Stomach smooth muscle (tissue), 2 donors: ENCODE data around the gene TBXA2R.

Source experiments
- H3K27ac ChIP-seq: one replicate; pipeline ENCODE4 v1.7.0; 2013; ENCODE audit warnings: mild to moderate bottlenecking, low read length, inconsistent platforms
- H3K27me3 ChIP-seq, 2 donors: one replicate each; pipeline ENCODE4 v1.7.0; 2013; ENCODE audit warnings: low read length in 2 of 2; ENCODE audit not compliant: insufficient read depth in 2 of 2, control insufficient read depth in 1 of 2
- H3K36me3 ChIP-seq, 2 donors: one replicate each; pipeline ENCODE4 v1.7.0; 2013; ENCODE audit warnings: low read length in 2 of 2; ENCODE audit not compliant: control insufficient read depth in 2 of 2, insufficient read depth in 2 of 2
- H3K4me1 ChIP-seq: one replicate; pipeline ENCODE4 v1.7.0; 2013; ENCODE audit warnings: low read length; ENCODE audit not compliant: control insufficient read depth, insufficient read depth
- H3K4me3 ChIP-seq, 2 donors: one replicate each; pipeline ENCODE4 v1.7.0; 2013; ENCODE audit warnings: low read length in 2 of 2
- H3K9ac ChIP-seq, 2 donors: one replicate each; pipeline ENCODE4 v1.7.0; 2013; ENCODE audit warnings: low read length in 2 of 2, mild to moderate bottlenecking in 1 of 2
- H3K9me3 ChIP-seq, 2 donors: one replicate each; pipeline ENCODE4 v1.7.0; 2013; ENCODE audit warnings: low read length in 2 of 2; ENCODE audit not compliant: control insufficient read depth in 2 of 2
- donor health status: healthy.
- donor health status: Pancreatic carcinoma.

Gene TBXA2R

DNA sequence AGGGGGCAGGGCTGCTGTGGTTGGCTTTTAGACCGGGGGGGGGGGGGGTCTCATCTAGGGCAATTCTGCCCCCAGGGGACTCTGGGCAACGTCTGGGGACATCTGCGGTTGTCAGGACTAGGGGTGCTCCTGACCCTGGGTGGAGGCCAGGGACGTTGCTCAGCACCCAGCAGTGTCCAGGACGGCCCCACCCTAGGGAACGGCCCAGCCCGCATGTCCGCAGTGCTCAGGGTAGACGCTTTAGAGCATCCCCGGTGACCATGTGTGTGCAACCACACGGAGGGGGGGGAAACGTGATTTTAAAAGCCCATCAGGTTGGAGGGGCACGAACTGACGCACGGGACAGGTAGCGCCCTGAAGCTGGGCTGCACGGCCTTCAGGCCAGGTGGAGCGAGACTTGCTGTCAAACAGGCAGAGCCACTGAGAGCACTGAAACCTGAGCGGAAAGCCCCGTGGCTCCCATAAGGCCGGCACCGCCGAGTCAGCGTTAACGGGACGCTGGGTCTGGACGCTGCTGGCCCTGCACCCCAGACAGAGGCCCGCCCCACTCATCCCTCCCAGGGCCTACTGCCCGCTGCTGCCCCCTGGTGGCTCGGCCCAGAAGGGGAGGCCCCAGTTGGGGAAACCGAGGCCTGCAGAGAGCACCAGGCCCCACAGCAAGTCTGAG lies 11.6 kb upstream of the TBXA2R start:
- Histone ChIP-seq H3K36me3 (peaks cover 7% of the 10 kb centered on the region in 2 donors), H3K27me3 (no peaks in the 10 kb centered on the region), H3K4me1 (peaks cover 20% of the 10 kb centered on the region), H3K9me3 (no peaks in the 10 kb centered on the region), H3K9ac (no peak overlapping the region), H3K4me3 (peak overlapping the region in 1 of 2 donors; percentile 55), H3K27ac (no peak overlapping the region)

DNA sequence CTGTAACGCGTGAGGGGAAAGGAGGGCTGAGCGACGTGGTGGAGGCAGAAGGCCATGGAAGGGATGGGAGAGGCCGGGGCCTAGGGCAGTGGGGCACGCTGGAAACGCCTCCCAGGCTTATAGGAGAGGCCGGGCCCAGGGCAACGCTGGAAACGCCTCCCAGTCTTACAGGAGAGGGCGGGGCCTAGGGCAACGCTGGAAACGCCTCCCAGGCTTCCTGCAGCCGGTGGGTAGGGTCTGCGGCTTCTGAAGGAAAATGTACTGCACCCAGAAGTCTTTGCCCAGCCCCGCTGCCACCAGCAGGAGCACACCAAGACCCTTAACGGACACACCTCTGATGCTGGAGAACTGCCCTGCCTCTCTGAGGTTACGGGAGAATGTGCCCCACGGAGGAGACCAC lies 10.8 kb upstream of the TBXA2R start:
- no peaks in the 10 kb centered on the region for H3K27me3 ChIP-seq
- H3K9me3 ChIP-seq = no peaks in the 10 kb centered on the region
- no peak overlapping the region for H3K9ac ChIP-seq
- peaks cover 3 to 4% of the 10 kb centered on the region in 2 donors for H3K36me3 ChIP-seq
- H3K27ac ChIP-seq = no peak overlapping the region
- H3K4me1 ChIP-seq = peaks cover 24% of the 10 kb centered on the region
- no peak overlapping the region for H3K4me3 ChIP-seq

DNA sequence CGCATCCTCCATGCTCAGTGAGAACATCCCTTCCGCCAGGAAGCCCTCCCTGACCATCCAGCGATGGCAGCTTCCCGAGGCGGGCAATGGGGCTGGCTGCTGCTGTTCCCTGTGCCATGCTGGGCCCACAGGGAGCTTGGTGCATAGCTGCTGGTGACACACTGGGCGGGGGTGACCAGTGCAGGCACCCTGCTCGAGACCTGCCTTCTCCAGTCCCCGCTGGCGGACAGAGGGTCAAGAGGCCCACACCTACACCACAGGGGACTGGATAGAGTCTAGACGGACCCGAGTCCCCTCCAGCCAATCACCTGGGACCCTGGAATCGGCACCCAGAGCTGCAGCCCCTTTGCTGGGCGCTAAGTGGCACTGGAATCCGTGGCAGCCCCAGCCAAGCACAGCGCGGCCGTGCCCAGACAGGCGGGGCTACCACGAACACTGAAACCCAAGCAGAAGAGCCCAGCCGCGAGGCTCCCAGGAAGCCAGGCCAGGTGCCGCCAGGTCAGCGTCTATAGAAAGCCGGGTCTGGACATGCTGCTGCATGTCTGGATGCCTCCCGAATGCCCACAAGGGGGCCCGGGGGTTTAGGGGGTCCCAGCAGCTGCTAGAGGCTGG lies 9.0 kb upstream of the TBXA2R start:
- H3K36me3 ChIP-seq = peaks cover 4 to 12% of the 10 kb centered on the region in 2 donors

DNA sequence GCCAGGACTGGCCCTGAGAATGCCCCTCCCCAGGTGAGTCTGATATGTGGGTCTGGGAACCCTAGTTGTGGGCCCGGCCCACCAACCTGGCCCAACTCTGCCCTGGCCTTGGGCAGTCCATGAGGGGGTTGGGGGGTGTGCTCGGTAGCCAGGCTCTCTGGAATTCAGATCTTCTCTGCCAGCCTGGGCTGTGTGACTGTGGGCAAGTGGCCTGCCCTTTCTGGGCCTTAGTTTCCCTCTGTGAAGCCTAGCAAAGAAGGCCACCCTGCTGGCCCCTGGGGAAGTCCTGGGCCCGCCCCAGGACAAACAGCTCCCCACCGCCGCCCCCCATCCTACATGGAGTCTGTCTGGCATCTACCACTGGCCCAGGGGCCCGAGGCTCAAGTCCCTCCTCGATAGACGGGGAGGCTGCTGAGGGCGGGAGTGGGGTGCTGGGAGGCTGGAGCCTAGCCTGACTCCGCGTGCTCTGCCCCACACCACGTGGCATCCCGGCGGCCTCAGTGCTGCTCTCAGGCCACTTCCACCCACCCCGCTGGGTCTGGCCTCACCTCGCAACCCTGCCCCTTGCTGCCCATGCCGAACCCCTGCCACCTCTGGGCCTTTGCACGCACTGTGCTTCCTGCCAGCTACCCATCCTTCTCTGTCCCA lies 8.3 kb upstream of the TBXA2R start:
- Histone ChIP-seq H3K27me3 (no peaks in the 10 kb centered on the region), H3K4me3 (no peak overlapping the region), H3K9me3 (no peaks in the 10 kb centered on the region), H3K4me1 (peaks cover 24% of the 10 kb centered on the region), H3K27ac (no peak overlapping the region), H3K36me3 (peaks cover 4 to 12% of the 10 kb centered on the region in 2 donors), H3K9ac (no peak overlapping the region)

More for the DNA sequence above, 9.0 kb upstream of the TBXA2R start:
- no peak overlapping the region for H3K9ac ChIP-seq
- H3K27ac ChIP-seq = no peak overlapping the region
- peaks cover 24% of the 10 kb centered on the region for H3K4me1 ChIP-seq
- no peaks in the 10 kb centered on the region for H3K9me3 ChIP-seq
- no peaks in the 10 kb centered on the region for H3K27me3 ChIP-seq
- no peak overlapping the region for H3K4me3 ChIP-seq

DNA sequence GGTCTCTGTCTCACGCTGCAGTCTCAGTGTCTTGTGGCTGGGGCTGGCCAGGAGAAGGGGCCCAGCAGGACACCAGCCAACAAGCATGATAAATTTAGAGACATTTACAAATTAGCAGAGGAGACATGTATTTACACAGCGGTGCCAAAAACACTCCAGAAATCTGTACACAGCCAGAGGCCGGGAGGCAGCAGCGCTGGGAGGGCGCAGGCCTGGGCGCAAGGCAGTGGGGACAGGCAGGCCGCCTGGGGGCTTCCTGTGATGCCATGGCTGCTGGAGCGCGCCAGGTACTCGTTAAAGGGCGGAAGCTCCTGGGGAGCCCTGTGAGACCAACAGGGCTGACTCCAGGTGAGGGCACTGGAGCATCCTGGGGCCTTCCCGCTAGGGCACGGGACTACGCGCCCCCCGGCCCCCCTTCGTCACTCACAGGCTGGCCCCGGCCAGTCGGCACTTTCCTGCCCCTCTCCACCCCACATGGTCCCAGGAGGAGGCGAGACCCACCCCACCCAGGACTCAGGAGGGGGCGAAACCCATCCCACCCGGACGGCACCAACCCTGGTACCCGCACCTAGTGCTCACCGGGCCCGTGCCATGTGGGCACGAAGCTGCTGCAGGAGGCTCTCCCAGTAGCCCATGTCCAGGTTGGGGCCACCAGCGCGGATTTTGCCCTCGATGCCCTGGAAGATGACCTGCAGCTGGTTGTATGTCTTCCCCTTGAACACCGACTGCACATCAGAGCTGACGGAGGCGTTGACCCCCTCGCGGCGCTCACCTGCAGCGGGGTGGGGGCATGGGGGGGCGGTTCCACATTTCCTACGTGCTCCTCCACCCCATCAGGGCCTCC lies 7.4 kb upstream of the TBXA2R start:
- H3K27me3 ChIP-seq = no peaks in the 10 kb centered on the region
- no peak overlapping the region for H3K27ac ChIP-seq
- H3K9me3 ChIP-seq = no peaks in the 10 kb centered on the region
- H3K4me3 ChIP-seq = no peak overlapping the region
- H3K9ac ChIP-seq = no peak overlapping the region
- H3K4me1 ChIP-seq = peaks cover 32% of the 10 kb centered on the region
- H3K36me3 ChIP-seq = peaks cover 4 to 10% of the 10 kb centered on the region in 2 donors

DNA sequence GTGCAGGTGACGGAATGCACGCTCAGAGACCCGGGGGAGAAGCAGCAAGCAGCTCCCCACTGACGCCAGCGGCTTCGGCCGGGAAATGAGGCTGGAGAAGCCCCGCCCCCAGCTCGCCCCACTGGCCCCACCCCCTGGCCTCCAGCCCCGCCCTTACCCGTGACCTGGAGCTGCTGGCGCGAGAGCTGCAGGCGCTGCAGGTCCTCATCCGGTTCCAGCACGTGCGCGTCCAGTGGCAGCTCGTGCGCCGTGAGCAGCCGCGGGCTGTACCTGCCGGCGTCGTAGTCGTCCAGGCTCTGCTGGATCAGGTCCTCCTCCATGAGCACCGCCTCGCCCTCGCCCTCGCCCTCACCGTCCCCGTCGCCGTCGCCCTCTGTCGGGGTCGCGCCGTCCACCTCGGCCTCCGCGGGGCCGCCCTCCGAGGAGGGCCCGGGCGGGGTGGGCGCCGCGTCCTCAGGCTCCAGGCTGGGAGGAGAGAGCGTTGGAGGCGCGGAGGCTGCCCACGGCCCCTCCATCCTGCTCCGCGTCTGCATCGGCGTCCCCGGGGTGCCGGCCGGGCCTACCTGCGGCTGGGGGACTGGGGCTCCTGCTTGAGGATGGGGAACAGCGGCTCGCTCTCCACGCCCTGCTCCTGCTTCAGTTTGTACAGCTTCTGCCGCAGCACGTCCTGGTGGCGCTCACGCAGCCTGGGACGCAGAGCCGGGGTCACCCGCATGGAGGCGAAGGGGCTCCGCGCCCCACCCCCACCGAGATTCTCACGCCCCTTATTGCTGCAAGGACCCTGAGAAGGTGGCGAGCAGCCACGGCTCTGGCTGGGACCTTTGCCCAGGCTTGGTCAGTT lies 6.4 kb upstream of the TBXA2R start:
- H3K36me3 ChIP-seq = peaks cover 4 to 10% of the 10 kb centered on the region in 2 donors
- H3K9me3 ChIP-seq = no peaks in the 10 kb centered on the region
- H3K4me3 ChIP-seq = no peak overlapping the region
- no peak overlapping the region for H3K27ac ChIP-seq
- H3K4me1 ChIP-seq = peaks cover 35% of the 10 kb centered on the region
- H3K9ac ChIP-seq = no peak overlapping the region
- H3K27me3 ChIP-seq = no peaks in the 10 kb centered on the region

DNA sequence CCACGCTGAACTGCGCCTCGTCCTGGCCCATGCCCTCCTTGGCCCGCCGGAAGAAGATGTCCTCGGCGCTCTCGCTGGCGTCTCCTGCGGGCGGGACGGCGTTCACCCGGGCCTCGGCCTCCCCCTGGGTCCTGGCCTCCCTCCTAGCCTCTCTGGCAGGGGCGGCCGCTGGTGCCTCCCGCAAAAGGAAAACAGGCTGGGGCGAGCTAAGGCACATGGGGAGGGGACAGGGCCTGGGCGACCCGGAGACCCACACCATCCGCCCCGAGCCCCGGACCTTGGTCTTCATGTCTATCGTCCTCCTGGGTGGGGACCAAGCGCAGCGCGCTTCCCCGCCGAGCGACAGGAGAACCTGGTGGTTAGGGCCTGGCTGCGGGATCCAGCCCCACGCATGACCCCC lies 5.7 kb upstream of the TBXA2R start:
- Histone ChIP-seq H3K9me3 (no peaks in the 10 kb centered on the region), H3K4me3 (no peak overlapping the region), H3K9ac (no peak overlapping the region), H3K27me3 (no peaks in the 10 kb centered on the region), H3K27ac (no peak overlapping the region), H3K4me1 (peaks cover 42% of the 10 kb centered on the region), H3K36me3 (peaks cover 4 to 10% of the 10 kb centered on the region in 2 donors)

DNA sequence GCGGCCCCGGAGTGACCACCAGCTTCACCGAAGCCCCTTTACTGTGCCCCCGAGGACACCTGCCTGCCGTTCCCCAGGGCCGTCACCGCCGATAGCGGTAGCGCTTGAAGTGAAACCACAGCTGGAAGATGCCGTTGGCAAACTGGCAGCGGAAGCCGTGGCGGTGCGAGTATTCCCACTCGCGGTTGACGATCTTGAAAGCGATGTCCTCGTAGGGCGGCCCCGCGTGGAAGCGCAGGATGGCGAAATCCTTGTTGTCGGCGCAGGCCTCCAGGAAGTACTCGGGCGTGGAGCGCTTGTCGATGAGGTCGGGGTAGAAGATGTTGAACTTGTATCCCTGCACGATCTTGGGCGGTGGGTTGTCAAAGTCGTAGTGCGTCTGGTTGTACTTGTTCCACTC lies 5.2 kb upstream of the TBXA2R start:
- Histone ChIP-seq H3K27ac (no peak overlapping the region), H3K36me3 (peaks cover 4 to 9% of the 10 kb centered on the region in 2 donors), H3K9ac (no peak overlapping the region), H3K27me3 (no peaks in the 10 kb centered on the region), H3K4me3 (no peak overlapping the region), H3K4me1 (peaks cover 47% of the 10 kb centered on the region), H3K9me3 (no peaks in the 10 kb centered on the region)

DNA sequence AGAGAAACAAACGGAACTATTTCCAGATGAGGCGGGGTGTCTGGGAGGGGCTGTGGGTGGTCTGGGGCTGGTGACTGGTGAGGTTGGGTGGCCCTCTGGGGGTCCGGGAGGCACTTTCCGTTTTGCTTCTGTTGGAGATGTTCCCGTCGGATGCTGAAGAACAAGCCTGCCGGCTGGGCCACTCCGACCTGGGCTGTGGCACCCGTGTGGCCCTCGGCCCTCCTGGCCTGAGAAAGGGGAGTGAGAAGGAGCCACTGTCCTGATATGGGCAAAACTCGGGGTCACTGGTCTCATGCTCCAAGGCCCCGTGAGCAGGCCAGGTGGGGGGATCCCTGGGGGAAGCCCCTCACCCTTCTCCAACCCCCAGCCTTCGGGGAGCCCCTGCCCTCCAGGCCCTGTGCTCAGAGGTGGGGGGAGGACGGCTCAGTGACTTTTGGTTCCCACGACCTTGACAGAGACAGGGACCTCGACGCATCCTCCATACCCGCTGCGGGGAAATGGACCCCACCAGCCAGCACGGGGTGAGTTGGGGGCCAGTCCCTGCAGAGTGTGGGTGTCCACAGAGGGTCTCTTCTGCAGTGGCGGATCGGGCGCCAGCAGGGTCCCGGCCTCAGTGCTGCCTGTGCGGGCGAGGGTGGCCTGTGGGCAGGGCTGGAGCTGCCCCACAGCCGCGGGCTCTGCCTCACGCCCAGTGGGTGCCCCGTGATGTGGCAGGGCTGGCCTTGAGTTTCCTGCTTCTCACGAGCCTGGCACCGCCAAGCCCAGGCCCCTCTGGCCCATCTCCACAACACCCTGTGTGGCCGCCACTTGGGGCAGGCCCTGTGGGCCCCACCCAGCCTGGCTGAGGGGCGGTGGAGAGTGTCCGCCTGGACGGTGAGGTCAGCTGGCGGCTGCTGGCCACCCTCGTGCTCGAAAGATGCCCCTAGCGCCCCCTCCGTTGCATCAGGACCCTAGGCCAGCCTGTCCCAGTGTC lies 4.4 kb upstream of the TBXA2R start:
- Histone ChIP-seq H3K9me3 (no peaks in the 10 kb centered on the region), H3K36me3 (peaks cover 4 to 9% of the 10 kb centered on the region in 2 donors), H3K27me3 (peaks cover 0 to under 1% of the 10 kb centered on the region in 2 donors), H3K4me1 (peaks cover 53% of the 10 kb centered on the region), H3K4me3 (no peak overlapping the region), H3K27ac (no peak overlapping the region), H3K9ac (no peak overlapping the region)
